HG03060 (cell line): ENCODE measurements around the gene KCNT2.

Experiments
- ATAC-seq: cut with Tn5 transposase; IDR thresholded peaks from one replicate; pipeline ENCODE4 v1.9.1; 2021; ENCODE audit warnings: low read depth, moderate number of reproducible peaks; ENCODE audit not compliant: unreplicated experiment

KCNT2 gene

GRCh38 chr1:196229546-196229945 is 378.7 kb downstream of the KCNT2 start:
- ATAC-seq = no peak

GRCh38 chr1:196214866-196215265 is 393.4 kb downstream of the KCNT2 start:
- ATAC-seq = no peak

GRCh38 chr1:196209983-196210382 is 398.3 kb downstream of the KCNT2 start:
- ATAC-seq = no peak

- no peak for ATAC-seq
Observed at GRCh38 chr1:196209265-196209664, 399.0 kb downstream of the KCNT2 start.

- ATAC-seq = no peak
Observed at GRCh38 chr1:196207612-196208217, 400.5 kb downstream of the KCNT2 start.

DNA sequence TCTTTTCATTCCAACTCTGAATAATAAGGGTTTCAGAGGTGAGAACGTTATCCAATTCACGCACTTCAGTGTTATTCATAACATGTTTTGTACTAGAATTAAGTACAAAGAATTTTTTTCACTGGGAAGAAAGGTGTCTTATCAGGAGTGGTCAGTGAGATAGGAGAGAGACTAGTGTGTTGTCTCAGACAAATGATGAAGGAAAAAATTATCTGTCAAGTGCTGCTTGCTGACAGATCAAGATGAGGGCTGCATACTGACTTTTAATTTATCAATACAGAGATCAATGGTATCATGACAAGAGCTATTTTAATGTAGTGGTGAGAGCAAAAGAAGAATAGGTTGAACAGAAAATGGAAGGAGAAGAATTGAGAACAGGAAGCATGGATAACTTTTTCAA is 402.4 kb downstream of the KCNT2 start:
- no peak for ATAC-seq

GRCh38 chr1:196196486-196196885 is 411.8 kb downstream of the KCNT2 start:
- ATAC-seq = no peak

- no peak for ATAC-seq
Observed at GRCh38 chr1:196193896-196194559, 414.2 kb downstream of the KCNT2 start.

DNA sequence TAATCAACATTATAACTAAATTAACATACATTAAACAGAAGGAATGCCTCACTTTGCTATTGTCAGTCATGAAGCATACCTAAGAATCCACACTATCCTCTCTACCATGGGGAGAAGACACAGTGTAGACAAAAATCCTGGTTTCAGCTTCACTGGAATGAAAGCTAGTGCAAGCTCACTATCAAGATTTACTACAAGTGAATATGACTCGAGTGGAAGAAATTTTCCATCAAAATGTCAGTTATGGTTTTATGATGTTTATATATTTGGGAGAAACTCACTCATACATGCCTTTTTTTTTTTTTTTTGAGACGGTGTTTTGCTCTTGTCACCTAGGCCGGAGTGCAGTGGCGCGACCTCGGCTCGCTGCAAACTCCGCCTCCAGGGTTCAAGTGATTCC is 424.3 kb downstream of the KCNT2 start:
- no peak for ATAC-seq

GRCh38 chr1:196181594-196181878 is 426.7 kb downstream of the KCNT2 start:
- ATAC-seq = no peak

- no peak for ATAC-seq
Observed at GRCh38 chr1:196180847-196181593, 427.2 kb downstream of the KCNT2 start.

- no peak for ATAC-seq
Observed at GRCh38 chr1:196178083-196178635, 430.1 kb downstream of the KCNT2 start.
